Mesendoderm (in vitro differentiated cells): ENCODE results near the gene ACOT9.
A peak's percentile ranks its signal among the peaks of the same experiment; 100 is the strongest.

ENCODE experiments used
- DNase-seq: peaks from one replicate; pipeline ENCODE4 v3.0.0; 2013
- H2AK5ac ChIP-seq: 2 replicates; pipeline ENCODE4 v1.6.1; 2013; ENCODE audit warnings: low read length, inconsistent platforms
- H2BK120ac ChIP-seq: 2 replicates; pipeline ENCODE4 v1.6.1; 2013; ENCODE audit warnings: low read depth, mild to moderate bottlenecking, low read length, moderate library complexity, mixed read lengths
- H2BK15ac ChIP-seq: replicated peaks from 2 replicates; pipeline ENCODE4 v1.6.1; 2013; ENCODE audit warnings: low read depth, mild to moderate bottlenecking, moderate library complexity
- H2BK5ac ChIP-seq: 2 replicates; pipeline ENCODE4 v1.6.1; 2013; ENCODE audit warnings: low read length, inconsistent platforms
- H3K18ac ChIP-seq: 2 replicates; pipeline ENCODE4 v1.6.1; 2013; ENCODE audit warnings: mild to moderate bottlenecking, low read length, mixed read lengths
- H3K23ac ChIP-seq: one replicate; pipeline ENCODE4 v1.6.1; 2013; ENCODE audit warnings: low read length
- H3K27ac ChIP-seq: 2 replicates; pipeline ENCODE4 v1.5.1; 2013; ENCODE audit warnings: low read depth, mild to moderate bottlenecking, inconsistent platforms, low read length, moderate library complexity
- H3K27me3 ChIP-seq: 2 replicates; pipeline ENCODE4 v1.6.1; 2013; ENCODE audit warnings: low read length, control low read depth, mild to moderate bottlenecking, inconsistent platforms; ENCODE audit not compliant: insufficient read depth, poor library complexity
- H3K36me3 ChIP-seq: 2 replicates; pipeline ENCODE4 v1.6.1; 2013; ENCODE audit warnings: low read length, inconsistent platforms; ENCODE audit not compliant: control insufficient read depth, insufficient read depth
- H3K4ac ChIP-seq: one replicate; pipeline ENCODE4 v1.6.1; 2013; ENCODE audit warnings: low read depth, mild to moderate bottlenecking, low read length, moderate library complexity
- H3K4me1 ChIP-seq: 2 replicates; pipeline ENCODE4 v1.6.1; 2013; ENCODE audit warnings: low read depth, low read length, inconsistent platforms; ENCODE audit not compliant: control insufficient read depth
- H3K4me2 ChIP-seq: 2 replicates; pipeline ENCODE4 v1.6.1; 2013; ENCODE audit warnings: low read length
- H3K4me3 ChIP-seq: 2 replicates; pipeline ENCODE4 v1.5.1; 2013; ENCODE audit warnings: mild to moderate bottlenecking, low read length
- H3K56ac ChIP-seq: one replicate; pipeline ENCODE4 v1.6.1; 2013; ENCODE audit warnings: low read length
- H3K79me1 ChIP-seq: 2 replicates; pipeline ENCODE4 v1.6.1; 2013; ENCODE audit warnings: low read length, inconsistent platforms
- H3K79me2 ChIP-seq: 2 replicates; pipeline ENCODE4 v1.6.1; 2013; ENCODE audit warnings: mild to moderate bottlenecking, low read length; ENCODE audit not compliant: control insufficient read depth, insufficient read depth
- H3K9ac ChIP-seq: 2 replicates; pipeline ENCODE4 v1.6.1; 2013; ENCODE audit warnings: low read length, inconsistent platforms
- H4K5ac ChIP-seq: one replicate; pipeline ENCODE4 v1.6.1; 2013; ENCODE audit warnings: low read length
- H4K8ac ChIP-seq: one replicate; pipeline ENCODE4 v1.6.1; 2013; ENCODE audit warnings: low read depth, mild to moderate bottlenecking, control low read depth, low read length, moderate library complexity
- WGBS: extraction: QIAGEN DNeasy Blood & Tissue Kit; methylation state at CpG from one replicate; pipeline ENCODE4 v1.1.7; 2013; ENCODE audit warnings: low lambda C conversion rate, missing lambda C conversion rate; ENCODE audit not compliant: insufficient coverage; ENCODE audit errors: extremely low coverage; 5-methylcytosine and 5-hydroxymethylcytosine counted together

ACOT9 gene

DNA sequence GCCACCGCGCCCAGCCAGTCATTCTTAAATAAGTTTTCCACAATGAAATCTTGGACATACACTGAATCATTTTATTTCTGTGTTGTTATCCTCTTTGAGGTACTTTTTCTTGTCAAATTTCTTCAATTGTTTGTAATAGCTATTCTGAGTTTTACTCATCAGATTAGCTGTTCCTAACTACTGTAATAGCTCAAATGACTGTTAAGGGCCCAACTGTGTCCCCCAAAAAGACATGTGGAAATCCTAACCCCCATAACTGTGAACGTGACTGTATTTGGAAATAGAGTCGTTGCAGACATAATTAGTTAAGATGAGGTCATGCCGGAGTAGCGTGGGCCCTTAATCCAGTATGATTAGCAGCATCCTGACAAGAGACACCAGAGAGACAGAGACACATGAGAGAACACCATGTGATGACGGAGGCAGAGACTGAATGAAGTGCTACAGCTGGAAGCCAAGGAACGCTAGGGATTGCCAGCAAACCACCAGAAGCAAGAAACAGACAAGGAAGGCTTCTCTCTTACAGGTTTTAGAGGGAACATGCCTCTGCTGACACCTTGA, 22.9 kb downstream of the ACOT9 start:
- WGBS: no CpG with 5 or more reads among the region's 8 CpGs
- Histone ChIP-seq H2AK5ac (no peak overlapping the region), H2BK5ac (no peak overlapping the region), H3K36me3 (no peaks in the 10 kb centered on the region), H3K27me3 (no peaks in the 10 kb centered on the region), H3K18ac (no peak overlapping the region), H3K4ac (no peak overlapping the region), H3K4me1 (no peaks in the 10 kb centered on the region), H3K4me3 (no peak overlapping the region), H3K56ac (no peak overlapping the region), H2BK15ac (no peak overlapping the region), H2BK120ac (no peak overlapping the region), H3K79me2 (no peaks in the 10 kb centered on the region), H4K5ac (no peak overlapping the region), H3K4me2 (no peak overlapping the region), H3K9ac (no peak overlapping the region), H3K27ac (no peak overlapping the region), H3K79me1 (no peaks in the 10 kb centered on the region), H4K8ac (no peak overlapping the region), H3K23ac (no peak overlapping the region)
- DNase-seq: no peak

DNA sequence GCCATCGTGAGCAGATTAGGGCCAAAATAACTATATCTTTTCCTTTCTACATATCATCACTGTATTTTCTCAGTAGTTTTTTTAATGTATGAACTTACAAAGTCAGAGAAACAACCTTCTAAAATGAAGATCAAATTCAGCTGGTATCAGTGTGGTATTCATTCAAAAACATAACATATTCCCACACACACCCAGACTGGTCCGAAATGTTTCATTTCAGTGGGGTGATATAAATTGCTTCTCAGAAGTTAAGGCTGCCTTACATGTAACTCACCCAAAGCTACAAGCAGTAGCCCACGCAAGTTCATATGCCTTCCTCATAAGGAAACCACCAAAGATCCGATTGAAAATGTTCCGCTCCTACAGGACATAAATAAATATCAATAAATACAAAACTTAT, 37.8 kb downstream of the ACOT9 start:
- Histone ChIP-seq H3K36me3 (no peaks in the 10 kb centered on the region), H3K4me3 (no peak overlapping the region), H2BK5ac (no peak overlapping the region), H3K23ac (no peak overlapping the region), H2BK15ac (no peak overlapping the region), H3K4me1 (no peaks in the 10 kb centered on the region), H3K4ac (no peak overlapping the region), H4K5ac (no peak overlapping the region), H3K18ac (no peak overlapping the region), H3K4me2 (no peak overlapping the region), H3K9ac (no peak overlapping the region), H2BK120ac (no peak overlapping the region), H3K27ac (no peak overlapping the region), H2AK5ac (no peak overlapping the region), H4K8ac (no peak overlapping the region), H3K56ac (no peak overlapping the region), H3K27me3 (no peaks in the 10 kb centered on the region), H3K79me2 (no peaks in the 10 kb centered on the region), H3K79me1 (no peaks in the 10 kb centered on the region)
- no peak for DNase-seq
- WGBS: no CpG with 5 or more reads among the region's 5 CpGs

DNA sequence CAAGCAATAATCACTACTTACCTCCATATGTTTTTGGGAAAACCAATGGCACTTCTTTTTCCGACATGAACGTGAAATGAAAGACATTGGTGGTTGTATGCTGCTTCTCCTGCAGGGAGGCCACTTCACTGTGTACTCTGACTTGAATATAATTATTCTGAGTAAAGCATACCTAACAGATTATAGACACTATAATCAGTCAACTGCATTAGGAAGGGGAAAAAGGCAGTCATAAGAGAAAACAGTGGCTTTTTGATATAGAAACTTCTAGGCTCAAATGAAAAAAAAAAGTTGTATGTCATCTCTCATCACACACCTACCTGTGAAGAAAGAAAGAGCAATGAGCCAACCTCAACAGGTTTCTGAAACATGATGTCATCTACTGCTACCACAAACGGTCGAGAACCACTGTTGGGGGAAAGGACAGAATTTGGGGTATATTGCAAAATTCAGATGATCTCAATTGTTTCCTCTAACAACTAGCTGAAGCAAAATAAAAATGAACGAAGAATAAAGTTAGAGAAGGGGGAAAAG, 38.3 kb downstream of the ACOT9 start:
- DNase-seq: no peak
- H3K36me3 ChIP-seq: no peaks in the 10 kb centered on the region

DNA sequence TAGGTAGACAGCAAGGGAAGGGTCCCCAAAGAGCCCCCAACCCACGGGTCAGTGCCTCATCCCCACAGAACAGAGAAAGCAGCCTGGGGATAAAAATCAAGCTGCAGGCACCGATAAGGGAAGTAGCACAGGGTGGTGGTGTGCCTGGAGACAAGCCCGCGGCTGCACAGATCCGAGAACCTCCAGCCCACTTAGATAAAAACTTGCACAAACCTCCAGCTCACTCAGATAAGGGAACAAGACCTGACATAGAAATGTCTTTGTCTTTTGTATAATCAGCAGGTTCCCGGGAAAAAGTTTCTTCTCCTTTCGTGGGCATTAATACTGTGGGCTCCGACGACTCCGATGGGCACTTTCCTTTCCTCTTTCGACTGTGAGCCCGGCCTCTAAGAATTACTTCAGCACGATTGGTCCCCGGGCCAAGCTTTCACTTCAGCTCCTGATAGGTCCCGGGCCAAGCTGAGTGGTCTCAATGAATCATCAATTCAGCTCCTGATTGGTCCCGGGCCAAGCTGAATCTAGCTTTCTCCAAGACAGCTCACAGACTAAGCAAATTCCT, 43.4 kb downstream of the ACOT9 start:
- H3K4me2 ChIP-seq: no peak overlapping the region
- no peak overlapping the region for H3K27ac ChIP-seq
- H2BK5ac ChIP-seq: no peak overlapping the region
- H3K4ac ChIP-seq: no peak overlapping the region
- no peaks in the 10 kb centered on the region for H3K79me2 ChIP-seq
- no peak overlapping the region for H3K18ac ChIP-seq
- no CpG with 5 or more reads among the region's 16 CpGs for WGBS
- no peaks in the 10 kb centered on the region for H3K4me1 ChIP-seq
- no peak overlapping the region for H2BK15ac ChIP-seq
- H2BK120ac ChIP-seq: no peak overlapping the region
- no peak overlapping the region for H4K8ac ChIP-seq
- no peak overlapping the region for H3K56ac ChIP-seq
- no peak overlapping the region for H3K9ac ChIP-seq
- no peak overlapping the region for H3K23ac ChIP-seq
- H3K79me1 ChIP-seq: no peaks in the 10 kb centered on the region
- H2AK5ac ChIP-seq: no peak overlapping the region
- H3K36me3 ChIP-seq: no peaks in the 10 kb centered on the region
- DNase-seq: peak; percentile 33
- H3K4me3 ChIP-seq: no peak overlapping the region
- no peak overlapping the region for H4K5ac ChIP-seq
- no peaks in the 10 kb centered on the region for H3K27me3 ChIP-seq

More for the DNA sequence above, 38.3 kb downstream of the ACOT9 start:
- H3K79me1 ChIP-seq: no peaks in the 10 kb centered on the region
- no peaks in the 10 kb centered on the region for H3K27me3 ChIP-seq
- H3K18ac ChIP-seq: no peak overlapping the region
- H3K4me2 ChIP-seq: no peak overlapping the region
- H4K8ac ChIP-seq: no peak overlapping the region
- H3K79me2 ChIP-seq: no peaks in the 10 kb centered on the region
- no peak overlapping the region for H3K9ac ChIP-seq
- no peak overlapping the region for H3K23ac ChIP-seq
- H3K56ac ChIP-seq: no peak overlapping the region
- H2BK15ac ChIP-seq: no peak overlapping the region
- no peak overlapping the region for H3K4me3 ChIP-seq
- H3K4me1 ChIP-seq: no peaks in the 10 kb centered on the region
- no peak overlapping the region for H2BK120ac ChIP-seq
- no peak overlapping the region for H3K27ac ChIP-seq
- H4K5ac ChIP-seq: no peak overlapping the region
- H2BK5ac ChIP-seq: no peak overlapping the region
- H2AK5ac ChIP-seq: no peak overlapping the region
- no CpG with 5 or more reads among the region's 5 CpGs for WGBS
- no peak overlapping the region for H3K4ac ChIP-seq

DNA sequence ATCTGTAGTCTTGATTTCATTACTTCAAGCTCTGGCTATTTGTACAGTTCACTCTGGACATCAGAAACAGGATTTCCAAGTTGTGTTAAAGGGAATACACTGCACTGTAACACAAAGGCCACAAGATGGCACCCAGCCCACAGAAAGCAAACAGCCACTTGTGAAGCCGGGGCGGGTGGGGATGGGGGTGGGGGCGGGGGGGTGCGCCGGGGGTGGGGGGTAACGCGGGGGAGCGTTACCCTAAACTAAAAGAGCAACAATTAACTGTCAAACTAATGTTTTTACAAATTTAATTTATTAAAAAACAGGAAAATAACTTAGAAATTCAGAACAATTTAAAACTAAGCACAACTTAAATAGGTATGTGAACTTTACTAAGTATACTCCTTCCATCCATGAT, 48.5 kb downstream of the ACOT9 start:
- Histone ChIP-seq H3K4me2 (no peak overlapping the region), H3K9ac (no peak overlapping the region), H2BK120ac (no peak overlapping the region), H2BK15ac (no peak overlapping the region), H3K23ac (no peak overlapping the region), H3K36me3 (no peaks in the 10 kb centered on the region), H3K4me3 (no peak overlapping the region), H3K27me3 (no peaks in the 10 kb centered on the region), H2BK5ac (no peak overlapping the region), H3K27ac (no peak overlapping the region), H4K8ac (no peak overlapping the region), H3K18ac (no peak overlapping the region), H4K5ac (no peak overlapping the region), H3K4me1 (no peaks in the 10 kb centered on the region), H3K4ac (no peak overlapping the region), H2AK5ac (no peak overlapping the region), H3K56ac (no peak overlapping the region), H3K79me2 (no peaks in the 10 kb centered on the region), H3K79me1 (no peaks in the 10 kb centered on the region)
- WGBS: no CpG with 5 or more reads among the region's 8 CpGs
- DNase-seq: peak; percentile 40

DNA sequence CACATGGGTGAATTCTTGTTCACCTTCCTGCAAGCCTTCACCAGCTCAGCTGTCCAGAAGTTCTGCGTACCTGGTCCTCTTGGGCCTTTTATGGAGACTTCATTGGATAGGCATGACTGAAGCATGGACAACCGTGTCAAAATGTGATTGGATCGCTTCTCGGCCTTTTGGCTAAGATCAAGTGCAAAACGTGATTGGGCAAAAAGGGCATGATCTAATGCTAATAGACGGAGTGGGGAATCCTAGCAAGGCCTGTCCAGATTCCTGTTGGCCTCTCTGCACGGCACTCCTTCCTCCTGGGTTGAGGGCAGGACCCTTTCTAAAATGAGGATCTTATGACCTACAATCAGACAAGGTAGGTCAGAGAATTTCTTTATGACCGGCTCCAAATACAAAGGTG, 50.9 kb downstream of the ACOT9 start:
- Histone ChIP-seq H2BK120ac (no peak overlapping the region), H3K4me2 (no peak overlapping the region), H3K4ac (no peak overlapping the region), H3K4me3 (no peak overlapping the region), H2AK5ac (no peak overlapping the region), H3K18ac (no peak overlapping the region), H3K9ac (no peak overlapping the region), H3K79me1 (no peaks in the 10 kb centered on the region), H4K5ac (no peak overlapping the region), H3K4me1 (no peaks in the 10 kb centered on the region), H2BK5ac (no peak overlapping the region), H3K23ac (no peak overlapping the region), H3K36me3 (no peaks in the 10 kb centered on the region), H3K27me3 (no peaks in the 10 kb centered on the region), H2BK15ac (no peak overlapping the region), H4K8ac (no peak overlapping the region), H3K27ac (no peak overlapping the region), H3K56ac (no peak overlapping the region), H3K79me2 (no peaks in the 10 kb centered on the region)
- DNase-seq: no peak
- WGBS: no CpG with 5 or more reads among the region's 8 CpGs
